Fibroblast of lung (primary cell): ENCODE measurements around the gene TJP1. TPM values are rescaled to one million over a fixed set of nuclear protein-coding genes. Genes with fewer than 3 reads are reported as not detected.
A peak's percentile ranks its signal among the peaks of the same experiment; 100 is the strongest.

Source experiments
- DNase-seq, 2 donors: peaks; one replicate each; pipeline versions ENCODE4 v3.0.0 to v3.0.0-alpha.2; 2010; ENCODE audit warnings: low read depth in 2 of 2
- H2AFZ ChIP-seq: 2 replicates; pipeline ENCODE4 v1.5.1; 2012; ENCODE audit warnings: low read length, control low read depth, inconsistent platforms
- H3K27ac ChIP-seq: 2 replicates; pipeline ENCODE4 v1.5.1; 2011; ENCODE audit warnings: low read length, control low read depth; ENCODE audit not compliant: insufficient read depth
- H3K27me3 ChIP-seq: 2 replicates; pipeline ENCODE4 v1.5.1; 2011; ENCODE audit warnings: mild to moderate bottlenecking, low read length; ENCODE audit not compliant: control insufficient read depth, insufficient read depth
- H3K36me3 ChIP-seq: 2 replicates; pipeline ENCODE4 v1.5.1; 2011; ENCODE audit warnings: low read length; ENCODE audit not compliant: control insufficient read depth, insufficient read depth
- H3K4me1 ChIP-seq: 2 replicates; pipeline ENCODE4 v1.5.1; 2011; ENCODE audit warnings: low read length; ENCODE audit not compliant: control insufficient read depth, insufficient read depth; ENCODE audit errors: extremely low read depth
- H3K4me2 ChIP-seq: 2 replicates; pipeline ENCODE4 v1.5.1; 2011; ENCODE audit warnings: low read length, control low read depth; ENCODE audit not compliant: insufficient read depth; ENCODE audit errors: extremely low read depth
- H3K4me3 ChIP-seq, 4 experiments: fragments of 200-600 bp in 1 of 4; sonication (generic) in 1 of 4; replicated peaks in 1 of 4; 2 replicates each; pipeline ENCODE4 v1.5.1; 2011 to 2016; ENCODE audit warnings: low read length in 4 of 4, low read depth in 3 of 4, mild to moderate bottlenecking in 3 of 4, control low read depth in 2 of 4, inconsistent platforms in 1 of 4, mixed read lengths in 1 of 4; ENCODE audit not compliant: insufficient read depth in 1 of 4; ENCODE audit errors: control extremely low read depth in 1 of 4
- H3K79me2 ChIP-seq: 2 replicates; pipeline ENCODE4 v1.5.1; 2012; ENCODE audit warnings: mild to moderate bottlenecking, low read length, inconsistent platforms; ENCODE audit not compliant: control insufficient read depth, insufficient read depth
- H3K9ac ChIP-seq: 2 replicates; pipeline ENCODE4 v1.5.1; 2011; ENCODE audit warnings: mild to moderate bottlenecking, low read length, control low read depth; ENCODE audit not compliant: insufficient read depth
- H3K9me3 ChIP-seq: 2 replicates; pipeline ENCODE4 v1.5.1; 2012; ENCODE audit warnings: low read depth, low read length; ENCODE audit not compliant: control insufficient read depth, insufficient read depth
- H4K20me1 ChIP-seq: 2 replicates; pipeline ENCODE4 v1.5.1; 2011; ENCODE audit warnings: low read length; ENCODE audit not compliant: control insufficient read depth, insufficient read depth; ENCODE audit errors: extremely low read depth
- EZH2 ChIP-seq: IDR thresholded peaks from 2 replicates; pipeline ENCODE4 v1.5.1; 2012; ENCODE audit warnings: low read length, control low read depth, mild to moderate bottlenecking; ENCODE audit errors: missing control alignments
- polyA plus RNA-seq, 2 donors: library from polyadenylated mRNA; depleted of rRNA in 1 of 2; stranded (reverse) in 1 of 2; unstranded in 1 of 2; fragments of >200 nt; gene quantifications; 2 replicates each; pipeline ENCODE4 v1.2.1, GENCODE V29; 2011 to 2012; ENCODE audit warnings: missing spikeins in 1 of 2
- total RNA-seq: library from RNA; depleted of rRNA; stranded (reverse); fragments of >200 nt; gene quantifications from 2 replicates; pipeline ENCODE4 v1.2.1, GENCODE V29; 2014
- TF ChIP-seq, protein P1 (sequence below), 2 donors: IDR thresholded peaks in 1 of 2; conservative IDR thresholded peaks in 1 of 2; 1 replicate in 1 of 2; 2 replicates in 1 of 2; pipeline ENCODE4 v1.5.1; 2011 to 2012; ENCODE audit warnings: low read length in 2 of 2, control low read depth in 1 of 2, inconsistent platforms in 1 of 2, low read depth in 1 of 2, mild to moderate bottlenecking in 1 of 2

TJP1 gene
- total and polyA plus RNA-seq, 2 donors (not counting 1 experiment from before 2014, with no cell fraction given) = 53.7 to 110 TPM

DNA sequence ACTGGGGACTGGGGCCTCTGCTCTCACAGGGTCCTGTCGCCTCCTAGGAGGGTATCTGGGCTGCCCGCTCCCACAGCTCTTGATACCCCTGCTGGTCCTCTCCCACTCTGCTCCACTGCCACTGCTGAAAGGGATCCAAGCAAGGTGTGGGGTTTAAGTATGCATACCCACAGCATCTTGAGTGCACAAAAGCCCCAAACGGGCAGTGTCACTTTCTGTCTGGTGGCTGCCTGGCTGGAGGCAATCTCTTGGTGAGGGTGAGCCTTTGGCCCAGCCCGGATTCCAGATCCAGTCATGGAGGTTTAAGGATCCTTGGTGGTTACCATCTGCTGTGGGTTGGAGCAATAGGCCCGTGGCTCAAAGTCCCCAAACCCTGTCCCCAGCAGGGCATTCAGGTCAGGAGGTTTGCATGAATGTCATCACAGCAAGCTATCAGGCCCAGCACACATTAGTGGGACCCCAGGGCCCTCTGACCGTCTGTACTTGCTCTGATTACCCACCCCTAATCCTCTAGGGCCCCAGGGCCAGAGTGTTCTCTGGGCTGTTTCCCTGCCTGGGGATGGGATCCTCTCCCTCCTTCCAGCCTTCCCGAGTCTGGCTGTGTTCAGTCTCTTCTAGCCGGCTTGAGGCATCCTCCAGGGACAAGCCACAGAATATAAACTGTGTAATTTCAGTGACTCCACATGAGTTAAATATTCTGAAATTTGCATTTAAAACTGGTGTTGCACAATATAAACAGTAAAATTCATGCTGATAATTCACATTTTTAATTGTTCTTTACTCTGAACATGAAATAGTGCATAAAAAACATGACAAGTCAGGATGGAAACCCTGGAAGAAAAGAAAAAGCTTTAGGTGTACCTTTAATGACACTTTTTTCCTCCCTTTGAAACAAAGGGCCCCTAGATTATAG lies 4.9 kb upstream of the TJP1 start:
- Histone ChIP-seq H3K4me3 (no peak overlapping the region), H3K4me2 (no peak overlapping the region), H4K20me1 (no peaks in the 10 kb centered on the region), H3K9me3 (no peaks in the 10 kb centered on the region), H3K9ac (no peak overlapping the region), H3K79me2 (no peaks in the 10 kb centered on the region), H2AFZ (peak overlapping the region; percentile 26), H3K36me3 (no peaks in the 10 kb centered on the region), H3K27ac (no peak overlapping the region), H3K27me3 (no peaks in the 10 kb centered on the region), H3K4me1 (peaks cover 6% of the 10 kb centered on the region)
- DNase-seq = no peak
- TF ChIP-seq EZH2 = no peak
- TF ChIP-seq, protein P1, sequence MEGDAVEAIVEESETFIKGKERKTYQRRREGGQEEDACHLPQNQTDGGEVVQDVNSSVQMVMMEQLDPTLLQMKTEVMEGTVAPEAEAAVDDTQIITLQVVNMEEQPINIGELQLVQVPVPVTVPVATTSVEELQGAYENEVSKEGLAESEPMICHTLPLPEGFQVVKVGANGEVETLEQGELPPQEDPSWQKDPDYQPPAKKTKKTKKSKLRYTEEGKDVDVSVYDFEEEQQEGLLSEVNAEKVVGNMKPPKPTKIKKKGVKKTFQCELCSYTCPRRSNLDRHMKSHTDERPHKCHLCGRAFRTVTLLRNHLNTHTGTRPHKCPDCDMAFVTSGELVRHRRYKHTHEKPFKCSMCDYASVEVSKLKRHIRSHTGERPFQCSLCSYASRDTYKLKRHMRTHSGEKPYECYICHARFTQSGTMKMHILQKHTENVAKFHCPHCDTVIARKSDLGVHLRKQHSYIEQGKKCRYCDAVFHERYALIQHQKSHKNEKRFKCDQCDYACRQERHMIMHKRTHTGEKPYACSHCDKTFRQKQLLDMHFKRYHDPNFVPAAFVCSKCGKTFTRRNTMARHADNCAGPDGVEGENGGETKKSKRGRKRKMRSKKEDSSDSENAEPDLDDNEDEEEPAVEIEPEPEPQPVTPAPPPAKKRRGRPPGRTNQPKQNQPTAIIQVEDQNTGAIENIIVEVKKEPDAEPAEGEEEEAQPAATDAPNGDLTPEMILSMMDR (conservative IDR thresholded peaks at IDR 0.05 in 1 of 2, IDR thresholded peaks at IDR 0.05 in 1 of 2; ENCODE audit: low read depth in 1 of 2, low read length in 2 of 2) = no peak

DNA sequence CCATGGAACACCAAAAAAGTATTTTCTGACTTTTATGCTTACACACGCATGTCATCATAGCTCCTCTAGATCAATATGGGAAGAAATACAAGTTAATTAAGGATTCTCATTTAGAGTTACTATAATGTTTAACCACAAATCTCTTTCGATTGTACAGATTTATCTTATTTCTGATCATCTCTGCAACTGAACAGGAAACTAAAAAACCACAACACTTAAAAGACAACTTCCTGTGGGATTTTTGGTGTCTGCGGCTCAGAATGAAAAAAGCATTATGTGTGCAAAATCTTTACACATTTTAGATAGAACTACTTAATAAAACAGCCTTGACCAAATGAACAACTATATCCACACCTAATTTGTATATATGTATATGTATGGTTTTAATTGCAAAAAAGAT lies 3.0 kb upstream of the TJP1 start:
- Histone ChIP-seq H3K79me2 (peaks cover 12% of the 10 kb centered on the region), H3K27ac (no peak overlapping the region), H3K4me3 (no peak overlapping the region), H4K20me1 (no peaks in the 10 kb centered on the region), H3K27me3 (no peaks in the 10 kb centered on the region), H3K4me1 (peaks cover 6% of the 10 kb centered on the region), H2AFZ (no peak overlapping the region), H3K4me2 (no peak overlapping the region), H3K9me3 (no peaks in the 10 kb centered on the region), H3K36me3 (no peaks in the 10 kb centered on the region), H3K9ac (no peak overlapping the region)
- TF ChIP-seq, protein P1 (conservative IDR thresholded peaks at IDR 0.05 in 1 of 2, IDR thresholded peaks at IDR 0.05 in 1 of 2; ENCODE audit: low read depth in 1 of 2, low read length in 2 of 2) = no peak
- no peak for TF ChIP-seq EZH2
- DNase-seq = peak in 1 of 2 donors; percentile 63

DNA sequence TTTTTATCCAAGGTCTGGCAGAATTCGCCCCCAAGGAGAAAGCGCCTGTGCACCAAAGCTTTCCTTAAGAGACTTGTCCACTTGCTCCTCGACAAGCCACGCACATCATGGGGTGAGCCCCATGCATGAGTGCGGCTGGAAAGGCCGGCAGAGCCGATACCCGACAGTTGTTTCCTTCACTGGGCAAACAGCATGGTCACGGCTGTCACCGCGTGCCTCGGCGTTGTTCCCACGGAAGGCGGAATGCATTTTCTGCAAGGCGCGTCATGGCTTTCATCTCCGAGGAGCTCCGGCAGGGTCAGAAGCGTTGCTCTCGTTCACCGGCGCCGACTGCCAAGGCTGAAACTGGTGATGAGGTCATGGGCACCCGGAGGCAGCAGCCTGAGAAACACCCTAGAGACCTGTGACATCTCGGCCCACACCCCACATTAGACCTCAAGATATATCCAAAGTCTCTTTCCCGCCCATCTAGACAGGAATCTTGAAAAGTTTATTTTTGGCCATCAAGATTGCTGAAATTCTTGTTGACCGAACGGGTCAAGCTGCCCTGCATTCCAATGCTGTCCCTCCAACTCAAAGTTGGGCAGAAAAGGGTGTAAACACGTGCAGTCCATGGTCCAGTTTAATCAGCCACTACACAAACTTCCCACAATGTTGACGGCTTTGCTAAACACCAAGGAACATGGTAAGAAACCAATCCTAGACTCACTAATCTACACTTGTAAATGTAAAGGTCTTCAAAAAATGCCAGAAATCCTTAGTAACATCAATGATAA lies 604 bp upstream of the TJP1 start:
- Histone ChIP-seq H3K27ac (peak overlapping the region; percentile 89), H3K4me2 (peak overlapping the region; percentile 97)
- TF ChIP-seq EZH2 = no peak
- TF ChIP-seq, protein P1 (conservative IDR thresholded peaks at IDR 0.05 in 1 of 2, IDR thresholded peaks at IDR 0.05 in 1 of 2; ENCODE audit: low read depth in 1 of 2, low read length in 2 of 2) = no peak

More for the DNA sequence above, 604 bp upstream of the TJP1 start:
- Histone ChIP-seq H3K4me3 (peak overlapping the region; percentile 49 to 77 (median 71)), H3K79me2 (peaks cover 35% of the 10 kb centered on the region), H3K36me3 (no peaks in the 10 kb centered on the region), H3K4me1 (peaks cover 6% of the 10 kb centered on the region), H3K9me3 (no peaks in the 10 kb centered on the region), H3K27me3 (no peaks in the 10 kb centered on the region), H4K20me1 (no peaks in the 10 kb centered on the region), H2AFZ (peak overlapping the region; percentile 79), H3K9ac (peak overlapping the region; percentile 68)
- DNase-seq = peak; percentile 73 to 85
